NCI-H2227 (cell line): ENCODE data around the gene CFAP298.

ENCODE experiments used
- DNase-seq: peaks from one replicate; lab custom pipeline; 2025; ENCODE audit not compliant: unreplicated experiment; lab: John Stamatoyannopoulos, UW

CFAP298 gene

DNA sequence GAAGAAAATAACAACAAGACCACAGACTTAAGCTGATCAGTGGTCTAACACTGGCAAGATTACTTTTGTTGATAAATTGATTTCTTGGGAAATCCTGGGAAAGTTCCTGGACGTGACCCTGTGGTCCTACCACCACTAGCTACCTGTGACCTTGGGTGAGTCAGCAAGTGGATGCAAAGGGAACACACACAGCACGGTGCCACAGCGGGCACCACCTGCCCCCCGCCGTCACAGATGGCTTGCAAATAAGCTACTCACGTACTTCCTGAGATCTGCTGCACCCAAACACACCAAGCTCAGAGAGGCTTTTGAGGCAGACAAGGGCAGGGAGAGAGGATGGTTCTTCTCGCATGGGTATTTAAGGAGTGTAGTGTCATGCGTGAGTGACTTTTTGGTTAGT is 12.7 kb downstream of the CFAP298 start:
- no peak for DNase-seq

- no peak for DNase-seq
Measured at GRCh38 chr21:32599091-32599490, 13.1 kb downstream of the CFAP298 start.

DNA sequence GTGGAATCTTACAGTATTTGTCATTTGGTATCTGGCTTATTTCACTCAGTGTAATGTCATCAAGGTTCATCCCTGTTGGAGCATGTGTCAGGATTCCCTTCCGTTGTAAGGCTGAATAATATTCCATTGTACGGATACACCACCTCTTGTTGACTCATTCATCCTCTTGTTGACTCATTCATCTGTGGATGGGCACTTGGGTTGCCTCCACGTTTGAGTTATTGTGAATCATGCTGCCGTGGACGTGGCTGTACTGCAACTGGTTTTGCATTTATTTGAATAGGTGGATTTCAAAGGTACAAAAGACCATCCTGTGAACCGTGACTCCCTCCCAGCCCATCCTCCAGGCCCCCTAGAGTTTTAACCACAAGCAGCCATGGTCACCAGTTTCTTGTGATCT is 15.0 kb downstream of the CFAP298 start:
- DNase-seq = no peak

DNA sequence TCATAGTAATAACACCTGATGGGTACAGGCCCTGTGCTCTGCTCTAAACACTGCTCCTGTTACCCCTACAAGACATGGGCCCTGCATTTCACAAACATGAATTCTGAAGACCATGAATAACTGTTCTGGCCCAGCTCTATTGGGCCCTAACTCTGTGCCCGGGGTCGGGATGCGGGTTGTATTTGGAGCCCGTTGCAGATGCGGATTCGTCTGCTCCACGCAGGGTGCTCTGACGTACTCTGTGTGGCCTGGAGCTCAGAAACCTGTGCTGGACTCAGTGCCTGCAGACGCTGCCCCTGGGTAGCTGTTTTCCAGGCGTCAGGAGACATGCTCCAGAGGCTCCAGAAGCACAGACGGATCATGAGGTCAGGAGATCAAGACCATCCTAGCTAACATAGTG is 16.7 kb downstream of the CFAP298 start:
- DNase-seq = no peak

DNA sequence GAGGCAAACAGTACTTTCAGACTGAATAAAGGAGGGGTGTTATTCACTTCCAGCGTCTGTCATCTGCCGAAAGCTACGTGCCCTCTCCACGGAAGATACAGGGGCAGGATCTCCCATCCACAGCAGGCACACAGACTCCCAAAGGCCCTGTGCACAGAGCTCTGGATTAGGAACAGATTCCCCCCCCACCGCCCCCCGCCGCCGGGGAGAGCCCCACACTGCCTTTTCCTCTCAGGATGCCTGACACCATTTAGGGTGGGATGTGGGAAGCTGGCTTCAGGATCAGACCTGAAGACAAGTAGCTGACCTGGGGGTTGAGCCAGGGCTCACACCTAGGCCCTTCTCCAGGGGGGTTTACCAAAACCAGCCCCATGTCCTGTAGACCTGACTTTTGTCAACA is 18.5 kb downstream of the CFAP298 start:
- no peak for DNase-seq

GRCh38 chr21:32592929-32593502 is 19.2 kb downstream of the CFAP298 start:
- DNase-seq = no peak

DNA sequence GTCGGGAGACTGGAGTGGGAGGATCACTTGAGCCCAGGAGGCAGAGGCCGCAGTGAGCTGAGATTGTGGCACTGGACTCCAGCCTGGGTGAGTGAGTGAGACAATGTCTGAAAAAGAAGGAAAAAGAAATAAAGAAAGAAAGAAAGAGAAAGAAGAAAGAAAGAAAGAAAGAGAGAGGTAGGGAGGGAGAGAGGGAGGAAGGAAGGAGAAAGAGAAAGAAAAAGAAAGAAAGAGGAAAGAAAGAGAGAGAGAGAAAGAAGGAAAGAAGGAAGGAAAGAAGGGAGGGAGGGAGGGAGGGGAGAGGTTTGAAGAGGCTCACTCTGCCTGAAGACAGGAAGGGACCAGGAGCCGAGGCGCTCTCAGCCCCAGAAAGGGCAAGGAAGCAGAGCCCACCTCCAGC is 22.0 kb downstream of the CFAP298 start:
- DNase-seq = no peak

DNA sequence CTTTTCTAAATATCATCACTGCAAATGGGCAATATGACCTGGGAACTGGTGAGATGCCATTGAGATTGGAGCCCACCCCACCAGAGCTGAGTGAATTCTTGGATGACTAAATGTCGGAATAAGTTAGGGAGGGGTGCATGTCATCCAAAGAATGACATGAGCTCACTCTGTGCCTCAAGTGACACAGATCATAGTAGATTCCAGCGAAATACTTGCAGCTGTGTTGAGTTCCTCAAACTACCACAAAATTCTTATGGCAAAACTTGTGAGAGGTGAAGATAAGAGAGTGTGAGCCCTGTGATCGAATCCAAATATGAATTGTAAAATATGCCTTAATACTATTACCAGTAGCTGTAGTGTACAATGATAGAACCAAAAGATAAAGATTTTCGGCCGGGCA is 24.5 kb downstream of the CFAP298 start:
- no peak for DNase-seq

DNA sequence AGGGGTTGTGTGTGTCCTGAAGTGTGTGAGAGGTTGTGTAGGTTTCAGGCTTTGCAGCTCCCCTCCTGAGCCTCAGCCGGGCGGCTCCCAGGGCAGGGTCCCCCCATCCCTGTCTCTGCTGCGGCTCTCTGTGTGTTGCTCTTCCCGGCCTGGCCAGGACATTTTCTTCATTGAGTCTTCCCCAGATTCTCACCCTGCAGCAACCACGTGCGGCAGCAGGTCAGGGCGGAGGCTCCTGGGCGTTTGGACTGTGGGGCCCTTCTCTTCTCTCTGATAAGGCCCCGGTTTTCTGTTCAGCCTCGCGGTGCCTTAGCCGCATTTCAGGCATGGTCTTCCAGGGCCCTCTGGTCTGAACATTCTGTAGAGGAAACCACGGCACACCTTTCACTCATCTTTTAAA is 25.1 kb downstream of the CFAP298 start:
- DNase-seq = no peak

DNA sequence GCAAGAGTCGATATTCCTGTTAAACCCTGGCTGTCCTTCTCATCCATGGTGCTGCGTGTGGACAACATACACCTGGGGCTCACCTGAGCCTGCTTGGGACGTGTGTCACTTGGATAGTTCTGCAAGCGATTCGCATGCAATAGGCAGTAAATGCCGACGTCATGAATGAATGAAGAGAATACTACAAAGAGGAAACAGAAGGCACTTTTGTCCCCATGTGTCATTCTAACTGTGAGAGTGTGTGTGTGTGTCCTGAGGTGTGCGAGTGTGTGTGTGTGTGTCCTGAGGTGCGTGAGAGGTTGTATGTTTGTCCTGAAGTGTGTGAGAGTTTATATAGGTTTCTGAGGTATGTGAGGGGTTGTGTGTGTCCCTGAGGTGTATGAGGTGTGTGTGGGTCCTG is 26.2 kb downstream of the CFAP298 start:
- DNase-seq = no peak

GRCh38 chr21:32585042-32585710 is 27.0 kb downstream of the CFAP298 start, which contains the start of gene TCP10L:
TCP10L (minus strand) TSS chr21:32585523; CDS start chr21:32584304, 1,219 bp downstream.
- no peak for DNase-seq

DNA sequence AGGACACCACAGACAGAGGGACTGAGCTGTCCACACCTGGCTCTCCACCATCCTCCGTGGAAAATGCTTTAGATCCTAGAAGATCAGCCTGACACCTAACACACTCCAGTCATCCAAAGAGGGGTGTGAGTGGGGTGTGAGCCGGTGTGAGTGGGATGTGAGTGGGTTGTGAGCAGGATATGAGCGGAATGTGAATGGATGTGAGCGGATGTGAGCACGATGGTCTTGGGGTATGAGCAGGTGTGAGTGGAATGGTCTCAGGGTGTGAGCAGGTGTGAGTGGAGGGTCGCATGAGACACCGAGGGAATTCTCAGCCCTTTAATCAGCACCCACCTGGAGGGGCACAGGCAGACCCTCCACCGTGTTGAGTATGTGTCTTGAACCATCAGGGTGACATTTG is 27.7 kb downstream of the CFAP298 start:
- no peak for DNase-seq

- DNase-seq = no peak
Measured at GRCh38 chr21:32581732-32582131, 30.4 kb downstream of the CFAP298 start.

DNA sequence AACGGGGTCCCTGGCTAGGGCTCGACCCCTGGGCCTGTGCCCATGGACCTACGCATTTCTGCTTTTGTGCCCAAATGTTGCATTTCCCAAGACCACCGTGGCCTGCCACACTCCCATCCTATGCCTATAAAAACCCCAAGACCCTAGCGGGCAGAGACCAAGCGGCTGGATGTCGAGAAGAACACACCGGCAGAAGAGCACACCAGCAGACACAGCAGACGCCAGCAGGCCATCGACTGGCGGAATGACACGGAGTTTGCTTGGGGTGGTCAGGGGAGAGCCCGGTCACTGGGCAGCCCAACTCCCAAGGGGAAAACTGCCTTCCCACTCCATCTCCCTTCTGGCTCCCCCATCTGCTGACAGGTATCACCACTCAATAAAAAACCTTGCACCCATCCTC is 31.2 kb downstream of the CFAP298 start:
- no peak for DNase-seq

- no peak for DNase-seq
Measured at GRCh38 chr21:32578107-32578691, 34.0 kb downstream of the CFAP298 start.

GRCh38 chr21:32576011-32576410 is 36.2 kb downstream of the CFAP298 start:
- no peak for DNase-seq

DNA sequence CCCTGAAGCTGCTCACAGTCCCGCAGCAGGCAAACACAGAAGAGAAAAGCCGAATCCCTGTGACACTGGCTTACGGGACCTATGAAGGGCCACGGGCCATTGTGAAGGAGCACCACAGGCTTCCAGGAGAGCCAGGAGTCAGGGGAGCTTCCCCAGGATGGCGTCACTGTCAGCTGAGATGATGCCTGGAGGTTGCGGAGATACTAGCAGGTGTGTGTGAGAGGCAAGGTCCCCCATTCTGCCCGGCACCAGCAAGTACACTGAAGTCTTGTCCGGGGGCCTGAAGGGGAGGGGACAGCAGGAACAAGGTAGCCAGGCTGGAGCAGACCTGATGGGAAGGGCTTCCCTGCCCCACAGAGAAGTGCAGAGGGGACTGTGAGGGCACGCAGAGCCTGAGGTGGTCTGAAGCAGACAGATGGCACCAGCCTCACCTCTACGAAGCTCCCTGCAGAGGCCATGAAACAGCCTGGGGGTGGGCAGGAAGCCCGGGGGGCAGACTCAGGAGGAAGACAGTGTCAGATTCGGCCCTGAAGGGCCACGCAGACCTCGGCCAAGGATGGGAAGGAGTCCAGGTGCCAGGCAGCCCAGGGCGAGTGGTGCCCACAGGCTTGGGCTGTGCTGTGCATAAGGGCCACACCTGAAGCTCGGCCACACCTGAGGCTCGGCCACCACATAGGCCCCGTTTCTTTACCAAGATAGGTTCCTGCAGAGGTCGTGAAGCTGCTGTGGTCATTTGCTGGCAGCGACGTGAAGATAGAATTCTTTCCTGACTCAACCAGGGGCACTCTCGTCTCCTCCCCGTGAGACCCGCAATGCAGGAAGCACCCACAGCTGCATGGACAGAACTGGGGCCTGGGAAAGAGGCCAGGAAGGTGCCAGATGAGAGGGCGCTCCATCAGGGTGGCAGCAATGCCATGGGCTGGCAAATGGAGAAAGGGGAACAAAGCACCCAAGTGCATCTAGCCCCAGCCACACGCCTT is 36.9 kb downstream of the CFAP298 start:
- no peak for DNase-seq

- no peak for DNase-seq
Measured at GRCh38 chr21:32572574-32573420, 39.4 kb downstream of the CFAP298 start.

GRCh38 chr21:32570456-32570855 is 41.7 kb downstream of the CFAP298 start:
- DNase-seq = no peak
